ENCODE data around the gene HMGB1.

Gene HMGB1

DNA sequence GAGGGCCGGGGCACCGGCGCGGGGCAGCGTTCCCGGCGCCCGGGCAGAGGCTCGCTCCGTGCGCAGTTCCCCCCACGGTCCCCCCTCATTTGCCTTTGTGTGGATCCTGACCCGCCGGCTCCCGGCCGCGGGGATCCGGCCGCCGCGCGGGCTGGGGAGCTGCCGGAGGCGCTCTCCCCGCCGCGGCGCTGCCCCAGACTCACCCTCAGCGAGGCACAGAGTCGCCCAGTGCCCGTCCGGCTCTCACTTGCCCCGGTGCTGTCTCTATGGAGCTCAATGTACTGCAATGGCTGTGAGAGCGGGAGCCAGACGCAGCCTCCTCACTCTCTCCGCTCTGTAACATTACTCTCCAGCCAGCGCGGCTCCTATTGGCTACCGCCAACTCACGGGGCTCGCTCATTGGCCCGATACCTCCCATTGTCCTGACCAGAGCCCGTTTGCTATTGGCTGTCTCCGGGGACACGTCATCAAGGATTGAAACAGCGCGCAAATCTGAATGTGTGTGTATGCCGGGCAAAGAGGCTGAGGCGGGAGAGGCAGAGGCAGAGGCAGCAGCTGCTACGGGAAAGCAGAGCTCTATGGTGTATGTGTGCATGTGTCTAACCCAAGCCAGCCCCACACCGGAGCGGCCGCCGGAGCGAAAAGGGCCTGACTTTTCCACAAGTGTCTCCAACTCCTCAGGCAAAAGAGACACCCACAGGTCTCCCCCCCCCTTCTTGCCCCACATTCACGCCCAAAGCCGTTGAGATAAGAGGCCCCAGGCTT, at the start of gene HMGB1:
Gene HMGB1 (minus strand): TSS at position 344 of the 765 bp plus-strand sequence. CDS start 2,256 bp downstream, outside the sequence.
- in situ Hi-C loops (cut with MboI; ENCODE audit: low pct_unique_long_range_greater_than_20kb, low sequenced_read_pairs) = no loop called here
- DNase-seq = peak; percentile 99

- no peak for DNase-seq
- in situ Hi-C loops (cut with MboI; ENCODE audit: low pct_unique_long_range_greater_than_20kb, low sequenced_read_pairs) = no loop called here
Measured at GRCh38 chr13:30510811-30511371, 45.2 kb upstream of the HMGB1 start.

DNA sequence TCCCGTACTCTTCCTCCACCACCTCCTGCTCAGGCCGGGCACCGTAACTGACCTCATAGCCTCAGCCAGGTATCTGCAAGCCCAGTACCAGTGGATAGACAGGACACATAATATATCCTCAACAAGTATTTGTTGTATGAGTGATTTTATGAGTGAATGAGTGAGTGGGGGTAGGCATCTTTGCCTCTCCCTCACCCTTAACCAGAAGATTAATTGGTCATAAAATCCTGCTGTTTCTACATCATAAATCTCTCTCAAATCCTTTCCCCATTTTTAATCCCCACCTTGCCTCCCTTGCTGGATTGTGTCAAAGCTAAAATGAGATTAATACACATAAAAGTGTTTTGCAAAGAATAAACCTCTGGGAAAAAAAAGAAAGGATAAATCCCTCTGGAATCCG, 44.4 kb upstream of the HMGB1 start:
- DNase-seq = no peak
- in situ Hi-C loops (cut with MboI; ENCODE audit: low pct_unique_long_range_greater_than_20kb, low sequenced_read_pairs) = no loop called here

DNA sequence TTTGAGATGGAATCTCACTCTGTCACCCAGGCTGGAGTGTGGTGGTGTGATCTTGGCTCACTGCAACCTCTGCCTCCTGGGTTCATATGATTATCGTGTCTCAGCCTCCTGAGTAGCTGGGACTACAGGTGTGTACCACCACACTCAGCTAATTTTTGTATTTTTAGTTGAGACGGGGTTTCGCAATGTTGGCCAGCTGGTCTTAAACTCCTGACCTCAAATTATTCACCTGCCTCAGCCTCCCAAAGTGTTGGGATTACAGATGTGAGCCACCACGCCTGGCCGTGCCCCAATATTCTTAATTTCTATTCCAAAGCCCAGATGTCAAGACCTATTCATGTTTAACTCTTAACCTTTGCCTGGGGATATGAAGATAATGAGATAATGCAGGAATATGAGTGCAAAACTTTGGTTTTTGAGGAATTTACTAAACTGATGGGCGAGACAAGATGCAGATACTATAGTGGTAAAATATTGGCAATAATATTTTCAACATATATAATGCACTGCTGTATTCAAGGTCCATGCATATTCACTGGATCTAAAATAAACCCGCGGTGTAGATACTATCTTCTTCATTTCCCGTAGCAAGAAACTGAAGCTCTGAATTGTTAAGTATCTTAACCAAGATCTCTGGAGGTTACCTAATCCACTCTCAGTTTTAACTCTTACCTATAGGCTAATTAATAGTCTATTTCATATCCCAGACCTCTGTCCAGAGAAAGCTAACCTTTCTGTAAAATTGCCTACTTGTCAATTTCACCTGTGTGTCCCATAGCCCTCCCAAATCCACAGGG, 43.7 kb upstream of the HMGB1 start:
- DNase-seq = no peak
- in situ Hi-C loops (cut with MboI; ENCODE audit: low pct_unique_long_range_greater_than_20kb, low sequenced_read_pairs) = no loop called here

DNA sequence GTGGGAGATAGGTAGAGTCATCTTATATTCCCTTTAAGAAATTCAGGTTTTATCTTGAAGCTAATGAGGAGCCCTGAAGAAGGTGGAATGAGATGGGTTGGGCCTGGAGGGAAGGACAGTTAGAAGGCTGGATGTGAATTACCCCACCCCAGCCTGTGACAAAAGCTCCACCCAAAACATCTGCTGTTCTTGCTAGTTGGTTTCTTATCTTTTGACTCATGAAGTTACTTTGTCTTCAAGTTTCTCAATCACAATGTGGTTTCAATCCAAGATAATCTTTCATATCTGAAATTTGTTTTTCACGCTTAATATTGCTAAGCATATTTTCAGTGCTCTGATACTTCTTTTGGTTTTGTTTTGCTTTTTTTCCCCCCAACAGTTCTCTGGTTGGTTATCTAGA, 38.3 kb upstream of the HMGB1 start:
- in situ Hi-C loops (cut with MboI; ENCODE audit: low pct_unique_long_range_greater_than_20kb, low sequenced_read_pairs) = no loop called here
- DNase-seq = peak; percentile 7

- in situ Hi-C loops (cut with MboI; ENCODE audit: low pct_unique_long_range_greater_than_20kb, low sequenced_read_pairs) = no loop called here
- no peak for DNase-seq
Measured at GRCh38 chr13:30502237-30502636, 36.5 kb upstream of the HMGB1 start.

GRCh38 chr13:30499338-30499737, 33.6 kb upstream of the HMGB1 start:
- in situ Hi-C loops (cut with MboI; ENCODE audit: low pct_unique_long_range_greater_than_20kb, low sequenced_read_pairs) = no loop called here
- peak; percentile 16 for DNase-seq

DNA sequence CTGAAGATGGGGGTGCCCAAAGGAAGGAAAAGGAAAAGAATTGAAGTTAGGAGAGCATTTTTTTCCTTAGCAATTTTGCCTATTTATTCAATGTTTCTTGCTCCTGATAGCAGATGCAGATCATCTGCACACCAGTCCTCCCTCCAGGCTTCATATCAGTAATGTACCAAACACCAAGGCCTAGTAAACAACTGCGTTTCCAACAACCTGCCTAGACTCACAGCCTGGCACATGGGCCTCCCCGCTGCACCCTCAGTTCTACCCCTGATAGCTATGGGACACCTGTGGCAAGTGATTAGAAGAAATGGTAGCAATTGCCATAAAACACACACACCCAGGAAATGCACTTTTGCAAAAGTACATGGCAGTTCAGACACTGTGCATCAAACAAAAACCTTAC, 30.4 kb upstream of the HMGB1 start:
- in situ Hi-C loops (cut with MboI; ENCODE audit: low pct_unique_long_range_greater_than_20kb, low sequenced_read_pairs) = no loop called here
- no peak for DNase-seq

DNA sequence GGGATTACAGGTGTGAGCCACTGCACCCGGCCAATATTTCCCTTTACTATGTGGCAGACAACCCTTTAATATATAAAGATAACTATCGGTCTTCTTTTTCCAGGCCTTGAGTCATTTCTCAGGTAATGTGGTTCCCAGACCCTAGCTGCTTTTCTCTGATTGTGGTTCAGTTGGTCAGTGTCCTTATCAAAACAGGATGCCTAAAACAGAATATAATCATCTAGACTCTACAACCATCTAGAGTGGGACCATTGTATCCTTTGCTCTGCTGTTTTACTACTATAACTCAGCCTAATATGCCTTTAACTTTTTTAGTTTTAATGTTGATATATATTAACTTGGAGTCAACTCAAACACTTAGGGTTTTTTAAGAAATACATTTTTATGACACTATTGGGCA, 30.0 kb upstream of the HMGB1 start:
- in situ Hi-C loops (cut with MboI; ENCODE audit: low pct_unique_long_range_greater_than_20kb, low sequenced_read_pairs) = no loop called here
- DNase-seq = no peak

DNA sequence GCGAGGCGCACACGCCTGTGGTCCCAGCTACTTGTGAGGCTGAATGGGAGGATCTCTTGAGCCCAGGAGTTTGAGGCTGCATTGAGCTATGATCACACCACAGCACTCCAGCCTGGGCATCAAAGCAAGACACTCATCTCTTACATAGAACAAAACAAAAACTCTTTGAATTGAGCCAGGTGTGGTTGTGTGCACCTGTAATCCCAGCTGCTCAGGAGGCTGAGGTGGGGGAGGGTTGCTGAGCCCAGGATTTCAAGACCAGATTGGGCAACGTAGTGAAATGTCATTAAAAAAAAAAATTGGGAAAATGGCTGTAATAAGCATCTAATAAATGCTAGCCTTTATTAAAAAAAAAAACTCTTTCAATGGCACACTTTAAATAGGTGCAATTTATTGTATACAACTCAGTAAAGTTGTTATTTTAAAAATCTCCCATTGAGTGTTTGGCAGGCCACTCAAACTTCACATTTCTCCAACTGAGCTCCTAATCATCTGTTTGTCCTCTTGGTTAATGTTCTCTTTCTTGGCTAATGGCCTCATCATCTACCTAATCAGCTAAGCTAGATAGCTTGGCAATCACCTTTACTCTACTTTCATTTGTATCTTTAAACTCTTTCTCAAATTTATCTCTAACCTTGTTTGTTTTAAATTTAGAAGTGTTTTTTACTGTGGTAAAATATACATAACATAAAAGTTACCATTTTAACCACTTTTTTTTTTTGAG, 28.1 kb upstream of the HMGB1 start:
- in situ Hi-C loops (cut with MboI; ENCODE audit: low pct_unique_long_range_greater_than_20kb, low sequenced_read_pairs) = no loop called here
- DNase-seq = no peak

- DNase-seq = no peak
- in situ Hi-C loops (cut with MboI; ENCODE audit: low pct_unique_long_range_greater_than_20kb, low sequenced_read_pairs) = no loop called here
Measured at GRCh38 chr13:30487075-30487470, 21.3 kb upstream of the HMGB1 start.

DNA sequence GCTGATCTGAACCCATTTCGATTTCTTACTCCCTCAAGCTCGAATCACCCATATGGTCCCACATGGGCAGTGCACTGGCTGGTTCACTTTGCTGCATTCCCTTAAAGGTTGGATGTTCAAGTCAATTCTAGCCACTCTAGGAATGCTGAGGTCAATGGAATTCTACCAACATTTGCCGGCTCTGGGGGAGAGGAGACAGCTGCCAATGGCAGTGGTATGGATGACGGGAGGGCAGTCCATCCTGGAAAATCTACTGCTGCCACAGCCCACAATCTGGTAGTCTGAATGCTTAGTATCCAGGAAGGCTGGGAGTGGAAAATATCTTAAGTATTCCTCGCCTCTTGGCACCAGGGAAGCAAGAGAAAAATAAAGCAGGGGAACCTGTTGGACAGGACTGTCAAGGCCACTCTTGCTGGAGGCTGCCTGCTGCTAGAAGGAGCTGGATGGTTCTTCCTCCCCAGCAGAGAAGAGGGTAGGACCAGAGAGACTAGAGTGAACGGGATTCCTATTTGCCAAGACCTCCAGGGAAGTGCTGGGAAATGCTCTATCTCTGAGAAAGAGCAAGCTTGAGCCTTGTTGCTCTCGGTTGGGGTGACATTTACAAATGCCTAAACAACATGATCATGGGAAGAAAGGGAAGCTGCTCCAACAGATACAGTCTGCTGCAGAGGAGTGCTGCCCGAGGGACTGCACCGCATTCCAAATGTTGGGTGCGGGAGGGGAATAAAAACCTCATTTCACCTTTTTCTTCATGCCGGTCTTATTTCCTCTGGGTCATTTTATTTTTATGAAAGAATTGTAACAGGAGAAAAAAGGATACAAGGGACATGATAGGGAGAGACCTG, 20.7 kb upstream of the HMGB1 start:
- DNase-seq = no peak
- in situ Hi-C loops (cut with MboI; ENCODE audit: low pct_unique_long_range_greater_than_20kb, low sequenced_read_pairs) = no loop called here

DNA sequence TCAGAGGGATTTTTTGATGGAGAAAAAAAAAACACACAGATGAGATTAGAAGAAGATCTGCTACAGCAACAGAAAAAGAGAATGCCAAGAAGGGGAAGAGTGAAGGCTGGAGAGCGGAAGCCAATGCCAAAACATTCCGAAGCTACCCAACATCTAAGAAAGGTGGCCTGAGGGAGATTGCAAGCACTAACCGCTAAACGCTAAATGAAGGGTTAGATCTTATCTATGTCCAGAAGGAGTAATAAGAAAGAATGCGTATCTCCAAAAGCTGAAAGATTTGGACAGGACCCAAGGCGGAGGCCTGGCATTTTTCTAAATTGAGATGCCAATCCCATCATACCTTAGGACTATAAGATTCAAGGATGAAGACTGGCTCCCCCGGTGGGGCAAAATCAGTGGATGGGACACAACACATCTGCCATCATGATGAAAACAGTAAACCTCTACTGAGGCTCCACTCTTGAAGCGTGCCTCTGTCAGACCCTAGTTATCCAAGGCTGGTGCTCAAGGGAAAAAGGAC, 15.6 kb upstream of the HMGB1 start:
- in situ Hi-C loops (cut with MboI; ENCODE audit: low pct_unique_long_range_greater_than_20kb, low sequenced_read_pairs) = no loop called here
- no peak for DNase-seq

GRCh38 chr13:30480292-30480950, 14.7 kb upstream of the HMGB1 start:
- no peak for DNase-seq
- in situ Hi-C loops (cut with MboI; ENCODE audit: low pct_unique_long_range_greater_than_20kb, low sequenced_read_pairs) = no loop called here

- no peak for DNase-seq
- in situ Hi-C loops (cut with MboI; ENCODE audit: low pct_unique_long_range_greater_than_20kb, low sequenced_read_pairs) = no loop called here
Measured at GRCh38 chr13:30479883-30480219, 14.1 kb upstream of the HMGB1 start.

- in situ Hi-C loops (cut with MboI; ENCODE audit: low pct_unique_long_range_greater_than_20kb, low sequenced_read_pairs) = no loop called here
- no peak for DNase-seq
Measured at GRCh38 chr13:30479154-30479882, 13.6 kb upstream of the HMGB1 start.

DNA sequence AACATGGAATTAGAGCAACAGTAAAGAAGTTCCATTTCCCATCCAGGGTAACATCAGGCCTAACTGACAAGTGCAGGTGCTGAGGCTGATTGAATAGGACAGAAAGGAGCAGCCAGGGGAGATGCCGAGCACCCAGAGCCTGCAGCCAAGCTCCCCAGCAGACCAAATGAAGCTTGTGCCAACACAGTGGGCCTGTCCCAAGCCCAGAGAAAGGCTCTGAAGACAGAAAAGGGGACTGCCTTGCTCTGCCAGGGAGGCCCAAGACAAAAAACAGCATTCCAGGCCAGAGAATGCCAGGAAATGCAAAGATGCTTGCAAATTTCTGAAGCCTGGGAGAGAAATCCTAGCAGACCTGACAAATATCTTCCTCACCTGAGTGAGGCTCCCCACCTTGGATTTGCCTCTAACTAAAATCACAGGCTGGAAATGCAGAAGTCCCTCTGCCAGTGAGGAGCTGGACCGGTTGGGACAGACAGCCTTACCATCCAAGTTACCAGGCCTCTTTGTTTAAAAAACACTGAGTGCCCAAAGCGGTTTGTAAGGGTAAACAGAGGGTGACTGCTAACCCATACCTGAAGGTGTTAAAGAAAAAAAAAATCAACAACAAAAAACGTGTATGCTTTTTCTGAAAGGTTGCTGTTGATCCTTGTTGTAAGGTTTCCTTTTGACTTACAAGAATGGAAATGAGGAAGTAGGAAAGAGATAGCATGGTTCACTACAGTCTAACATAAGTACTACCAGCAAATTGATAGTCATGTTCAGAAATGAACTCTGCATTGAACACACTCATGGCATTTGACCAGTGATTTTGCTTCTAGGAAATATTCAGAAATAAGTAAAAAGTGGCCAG, 11.8 kb upstream of the HMGB1 start:
- in situ Hi-C loops (cut with MboI; ENCODE audit: low pct_unique_long_range_greater_than_20kb, low sequenced_read_pairs) = no loop called here
- peak; percentile 67 for DNase-seq
